GM12873 (cell line): ENCODE results near the gene SLC35F3.

Experiments used
- CTCF ChIP-seq: IDR thresholded peaks from 2 replicates; pipeline ENCODE4 v1.5.1; 2012; ENCODE audit warnings: low read depth, mild to moderate bottlenecking, moderate library complexity, low read length, control low read depth; ENCODE audit not compliant: insufficient read depth; ENCODE audit errors: missing control alignments

The SLC35F3 gene

DNA sequence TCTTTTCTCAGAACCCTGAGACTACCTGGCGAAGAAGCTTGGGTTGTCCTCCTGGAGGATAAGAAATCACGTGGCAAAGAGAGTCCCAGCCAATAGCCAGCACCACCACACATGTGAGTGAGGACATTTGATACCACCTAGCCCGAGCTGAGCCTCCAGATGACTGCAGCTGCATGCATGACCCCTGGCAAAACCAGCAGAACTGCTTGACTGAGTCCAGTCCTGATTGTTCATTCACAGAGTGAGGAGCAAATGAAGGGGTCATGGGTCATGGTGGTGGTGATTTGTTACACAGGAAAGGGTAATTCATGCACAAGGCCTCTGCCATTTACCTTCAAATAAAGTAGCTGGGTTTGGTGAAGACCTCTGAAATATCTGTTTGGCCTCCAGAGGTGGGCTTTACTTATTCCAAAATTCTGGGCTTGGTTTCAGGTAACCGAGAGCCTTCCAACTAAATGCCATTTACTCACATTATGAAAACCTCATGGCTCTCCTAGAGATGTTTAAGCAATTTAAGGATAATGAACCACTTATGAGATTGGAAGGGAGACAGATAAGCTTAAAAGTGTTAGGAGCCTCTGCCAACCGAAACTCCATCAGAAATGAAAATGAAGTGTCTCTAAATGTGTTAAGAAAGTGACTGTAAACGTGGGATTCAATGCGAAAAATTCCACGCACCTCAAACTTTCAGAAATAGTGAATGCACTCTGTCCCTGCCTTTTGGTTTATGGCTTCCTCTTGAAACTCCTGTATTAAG, 163.3 kb downstream of the SLC35F3 start:
- no peak for TF ChIP-seq CTCF

GRCh38 chr1:234069760-234070159, 165.3 kb downstream of the SLC35F3 start:
- TF ChIP-seq CTCF = peak; percentile 31

- no peak for TF ChIP-seq CTCF
Observed at GRCh38 chr1:234072793-234073192, 168.3 kb downstream of the SLC35F3 start.

DNA sequence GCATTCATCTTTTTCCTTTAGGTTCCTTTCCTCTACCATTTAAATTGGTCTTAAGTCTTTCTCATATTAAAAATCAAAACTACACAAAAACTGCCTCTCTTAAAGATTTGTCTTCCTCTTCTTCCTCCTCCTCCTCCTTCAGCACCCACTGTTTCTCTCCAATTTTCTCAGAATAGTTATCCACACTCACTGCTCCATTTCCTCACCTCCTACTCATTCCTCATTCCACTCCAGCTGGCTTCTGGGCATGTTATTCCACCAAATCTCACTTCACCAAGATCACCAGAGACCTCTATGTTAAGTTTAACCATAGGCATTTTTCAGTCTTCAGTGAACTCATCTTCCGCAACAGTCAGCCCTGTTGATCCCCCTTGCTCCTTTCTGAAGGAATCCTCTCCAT, 173.7 kb downstream of the SLC35F3 start:
- TF ChIP-seq CTCF = no peak

DNA sequence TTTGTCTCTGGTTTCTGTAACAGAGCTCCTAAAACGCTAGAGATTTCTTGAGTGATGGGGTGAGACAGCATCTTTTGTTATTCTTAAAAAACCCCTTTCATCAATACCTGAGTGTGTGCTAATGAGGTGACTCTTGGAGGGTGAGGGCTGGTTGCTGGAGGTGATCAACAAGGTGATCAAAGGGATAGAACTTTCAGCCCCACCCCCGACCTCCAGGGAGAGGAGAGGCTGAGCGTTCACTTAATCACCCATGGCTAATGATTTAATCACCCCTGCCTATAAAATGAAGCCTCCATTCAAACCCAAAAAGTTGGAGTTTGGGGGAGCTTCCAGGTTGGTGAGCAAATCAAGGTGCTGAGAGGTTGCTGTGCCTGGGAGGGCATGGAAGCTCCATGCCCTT, 175.4 kb downstream of the SLC35F3 start:
- no peak for TF ChIP-seq CTCF

- no peak for TF ChIP-seq CTCF
Observed at GRCh38 chr1:234083460-234083859, 179.0 kb downstream of the SLC35F3 start.

GRCh38 chr1:234089396-234089795, 184.9 kb downstream of the SLC35F3 start:
- TF ChIP-seq CTCF = peak; percentile 60
